ENCODE results near the gene INPP5D. TPM values are rescaled to one million over a fixed set of nuclear protein-coding genes. Genes with fewer than 3 reads are reported as not detected.

INPP5D gene
- total RNA-seq, 2 experiments from 2014 or later, result 79.5 to 92.6 TPM

DNA sequence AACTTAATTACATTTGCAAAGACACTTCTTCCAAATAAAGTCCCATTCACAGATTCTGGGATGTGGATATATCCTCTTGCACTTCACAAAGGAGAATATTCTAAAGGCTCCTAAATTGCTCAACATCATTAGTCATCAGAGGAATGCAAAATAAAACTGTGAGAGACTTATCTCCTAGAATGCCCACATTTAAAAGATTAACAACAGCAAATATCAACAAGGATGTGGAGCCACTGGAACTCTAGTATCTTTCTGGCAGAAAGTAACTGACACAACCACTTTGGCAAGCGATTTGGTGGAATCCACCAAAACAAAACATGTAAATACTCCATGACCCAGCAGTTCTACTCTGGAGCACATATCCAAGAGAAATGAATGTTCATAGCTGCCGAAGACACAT is 23.1 kb upstream of the INPP5D start:
- POLR2A ChIA-PET, result interaction anchor here (1.6 kb wide), 1 partner anchor 11 kb away, joined by 3 read pairs; no protein-coding TSS in a partner anchor
- no peak for DNase-seq (ENCODE audit: low spot score)

DNA sequence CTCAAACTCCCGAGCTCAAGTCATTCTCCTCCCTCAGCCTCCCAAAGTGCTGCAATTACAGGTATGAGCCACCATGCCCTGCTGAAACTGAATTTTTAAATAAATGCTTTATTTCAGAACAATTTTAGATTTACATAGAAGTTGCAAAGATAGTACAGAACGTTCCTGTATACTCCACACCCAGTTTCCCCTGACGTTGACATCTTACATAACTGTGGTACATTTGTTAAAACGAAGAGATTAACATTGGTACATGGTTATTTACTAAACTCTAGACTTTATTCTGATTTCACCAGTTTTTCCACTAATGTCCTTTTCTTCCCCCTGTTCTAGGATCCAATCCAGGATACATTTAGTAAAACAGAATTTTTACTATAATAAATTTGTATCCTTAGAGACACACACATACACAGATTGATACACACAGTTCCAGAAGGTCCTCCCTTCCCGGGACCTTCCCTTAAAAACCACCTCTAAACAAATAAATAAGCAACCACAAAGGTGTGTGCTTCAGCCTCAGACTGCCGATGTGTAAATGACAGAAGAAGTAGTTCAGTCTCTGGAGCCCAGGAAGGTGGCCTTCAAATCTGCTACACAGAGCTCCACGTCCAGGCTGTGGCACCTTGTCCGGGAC is 20.8 kb upstream of the INPP5D start:
- no TSS peak for BruUV-seq (replicated peaks)
- TF ChIP-seq, protein P1, sequence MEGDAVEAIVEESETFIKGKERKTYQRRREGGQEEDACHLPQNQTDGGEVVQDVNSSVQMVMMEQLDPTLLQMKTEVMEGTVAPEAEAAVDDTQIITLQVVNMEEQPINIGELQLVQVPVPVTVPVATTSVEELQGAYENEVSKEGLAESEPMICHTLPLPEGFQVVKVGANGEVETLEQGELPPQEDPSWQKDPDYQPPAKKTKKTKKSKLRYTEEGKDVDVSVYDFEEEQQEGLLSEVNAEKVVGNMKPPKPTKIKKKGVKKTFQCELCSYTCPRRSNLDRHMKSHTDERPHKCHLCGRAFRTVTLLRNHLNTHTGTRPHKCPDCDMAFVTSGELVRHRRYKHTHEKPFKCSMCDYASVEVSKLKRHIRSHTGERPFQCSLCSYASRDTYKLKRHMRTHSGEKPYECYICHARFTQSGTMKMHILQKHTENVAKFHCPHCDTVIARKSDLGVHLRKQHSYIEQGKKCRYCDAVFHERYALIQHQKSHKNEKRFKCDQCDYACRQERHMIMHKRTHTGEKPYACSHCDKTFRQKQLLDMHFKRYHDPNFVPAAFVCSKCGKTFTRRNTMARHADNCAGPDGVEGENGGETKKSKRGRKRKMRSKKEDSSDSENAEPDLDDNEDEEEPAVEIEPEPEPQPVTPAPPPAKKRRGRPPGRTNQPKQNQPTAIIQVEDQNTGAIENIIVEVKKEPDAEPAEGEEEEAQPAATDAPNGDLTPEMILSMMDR (conservative IDR thresholded peaks at IDR 0.05; ENCODE audit: low read length), result no peak
- no peak for TF ChIP-seq EZH2phosphoT487 (IDR thresholded peaks at IDR 0.05; ENCODE audit: borderline replicate concordance, low read depth, low read length)

More for the DNA sequence above, 23.1 kb upstream of the INPP5D start:
- no peaks in the 10 kb centered on the region for H3K4me1 ChIP-seq (ENCODE audit: insufficient read depth, low read length, poor library complexity, severe bottlenecking)
- H3K9me2 ChIP-seq (ENCODE audit: insufficient read depth, low read length), result no peaks in the 10 kb centered on the region
- no peaks in the 10 kb centered on the region for H4K20me1 ChIP-seq (ENCODE audit: insufficient read depth, low read length)
- BruUV-seq (replicated peaks), result no TSS peak
- CTCF ChIA-PET (ENCODE audit: unreplicated experiment), result no interaction called here
- no peaks in the 10 kb centered on the region for H3K79me2 ChIP-seq (ENCODE audit: insufficient read depth, low read depth, low read length)
- H3K4me3 ChIP-seq (ENCODE audit: low read depth, low read length, poor library complexity, severe bottlenecking), result no peak overlapping the region
- H3K4me2 ChIP-seq (ENCODE audit: low read length), result no peak overlapping the region
- H3K9me3 ChIP-seq (ENCODE audit: low read length), result no peaks in the 10 kb centered on the region
- H3K36me3 ChIP-seq (ENCODE audit: insufficient read depth, low read length), result no peaks in the 10 kb centered on the region
- H3K27ac ChIP-seq (ENCODE audit: low read depth, low read length, poor library complexity, severe bottlenecking), result no peak overlapping the region
- no peak overlapping the region for H2AFZ ChIP-seq (ENCODE audit: low read length)
- intact Hi-C loops (cut with micrococcal nuclease; ENCODE audit: unreplicated experiment), result no loop called here
- TF ChIP-seq, protein P1 (conservative IDR thresholded peaks at IDR 0.05; ENCODE audit: low read length), result no peak
- no peak for TF ChIP-seq EZH2phosphoT487 (IDR thresholded peaks at IDR 0.05; ENCODE audit: borderline replicate concordance, low read depth, low read length)

DNA sequence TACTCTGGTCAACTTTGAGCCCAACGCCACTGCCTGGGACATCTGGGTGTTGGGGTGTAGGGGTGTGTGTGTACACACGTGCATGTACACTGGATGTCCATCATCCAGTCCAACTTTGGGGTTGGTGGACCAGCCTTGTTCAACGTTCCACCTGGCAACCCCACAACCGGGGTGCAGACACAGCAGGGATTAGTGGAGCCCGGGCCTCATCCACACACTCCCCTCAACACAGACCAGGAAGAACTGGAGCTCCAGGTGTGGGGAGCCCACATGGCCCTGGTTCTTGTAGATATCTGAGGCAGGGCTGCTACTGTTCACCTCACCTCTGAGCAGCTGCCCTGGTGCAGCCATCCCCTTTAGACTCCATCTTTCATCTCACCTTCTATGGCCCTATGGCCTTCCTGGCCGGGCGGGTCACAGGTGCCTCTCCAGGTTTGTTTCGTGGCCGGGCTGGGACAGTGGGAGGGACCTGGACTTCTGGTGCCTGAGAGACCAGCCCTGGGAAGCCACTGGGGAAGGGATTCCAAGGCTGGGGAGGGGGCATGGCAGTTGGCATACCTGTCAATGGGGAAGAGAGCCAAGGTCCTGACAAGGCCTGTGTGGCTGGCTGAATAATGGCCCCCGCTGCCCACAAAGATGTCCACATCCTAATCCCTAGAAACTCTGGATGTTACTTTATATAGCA is 20.2 kb upstream of the INPP5D start:
- CTCF ChIA-PET (ENCODE audit: unreplicated experiment), result no interaction called here
- no peaks in the 10 kb centered on the region for H3K4me1 ChIP-seq (ENCODE audit: insufficient read depth, low read length, poor library complexity, severe bottlenecking)
- no peak for DNase-seq (ENCODE audit: low spot score)
- H3K27ac ChIP-seq (ENCODE audit: low read depth, low read length, poor library complexity, severe bottlenecking), result no peak overlapping the region
- H3K4me2 ChIP-seq (ENCODE audit: low read length), result no peak overlapping the region
- H3K9me3 ChIP-seq (ENCODE audit: low read length), result no peaks in the 10 kb centered on the region
- H3K4me3 ChIP-seq (ENCODE audit: low read depth, low read length, poor library complexity, severe bottlenecking), result no peak overlapping the region
- BruUV-seq (replicated peaks), result no TSS peak
- H3K36me3 ChIP-seq (ENCODE audit: insufficient read depth, low read length), result no peaks in the 10 kb centered on the region
- TF ChIP-seq EZH2phosphoT487 (IDR thresholded peaks at IDR 0.05; ENCODE audit: borderline replicate concordance, low read depth, low read length), result no peak
- TF ChIP-seq, protein P1 (conservative IDR thresholded peaks at IDR 0.05; ENCODE audit: low read length), result no peak
- POLR2A ChIA-PET, result no interaction called here
- intact Hi-C loops (cut with micrococcal nuclease; ENCODE audit: unreplicated experiment), result no loop called here
- no peak overlapping the region for H2AFZ ChIP-seq (ENCODE audit: low read length)
- no peaks in the 10 kb centered on the region for H3K79me2 ChIP-seq (ENCODE audit: insufficient read depth, low read depth, low read length)
- H4K20me1 ChIP-seq (ENCODE audit: insufficient read depth, low read length), result no peaks in the 10 kb centered on the region
- H3K9me2 ChIP-seq (ENCODE audit: insufficient read depth, low read length), result no peaks in the 10 kb centered on the region

More for the DNA sequence above, 20.8 kb upstream of the INPP5D start:
- Histone ChIP-seq H3K4me2 (ENCODE audit: low read length) (no peak overlapping the region), H2AFZ (ENCODE audit: low read length) (no peak overlapping the region), H3K36me3 (ENCODE audit: insufficient read depth, low read length) (no peaks in the 10 kb centered on the region), H3K79me2 (ENCODE audit: insufficient read depth, low read depth, low read length) (no peaks in the 10 kb centered on the region), H3K27ac (ENCODE audit: low read depth, low read length, poor library complexity, severe bottlenecking) (no peak overlapping the region), H3K4me1 (ENCODE audit: insufficient read depth, low read length, poor library complexity, severe bottlenecking) (no peaks in the 10 kb centered on the region), H3K4me3 (ENCODE audit: low read depth, low read length, poor library complexity, severe bottlenecking) (no peak overlapping the region), H3K9me2 (ENCODE audit: insufficient read depth, low read length) (no peaks in the 10 kb centered on the region), H4K20me1 (ENCODE audit: insufficient read depth, low read length) (no peaks in the 10 kb centered on the region), H3K9me3 (ENCODE audit: low read length) (no peaks in the 10 kb centered on the region)
- CTCF ChIA-PET (ENCODE audit: unreplicated experiment), result no interaction called here
- POLR2A ChIA-PET, result interaction anchor here (0.7 kb wide), 1 partner anchor 8 kb away, joined by 7 read pairs; no protein-coding TSS in a partner anchor
- intact Hi-C loops (cut with micrococcal nuclease; ENCODE audit: unreplicated experiment), result no loop called here
- DNase-seq (ENCODE audit: low spot score), result no peak

Data from OCI-LY7 (cell line).